ENCODE measurements around the gene ZG16B.
A peak's percentile ranks its signal among the peaks of the same experiment; 100 is the strongest.

Gene ZG16B

GRCh38 chr16:2860826-2861567 is 30.9 kb downstream of the ZG16B start:
- H3K14ac ChIP-seq (ENCODE audit: low read length): no peak overlapping the region
- no CpG with 5 or more reads among the region's 8 CpGs for WGBS, 2 donors (ENCODE audit: extremely low coverage in 2 of 2, insufficient read length in 2 of 2, insufficient replicate concordance in 1 of 2)
- H3K4me2 ChIP-seq (ENCODE audit: insufficient read depth, low read length, poor library complexity, severe bottlenecking): no peak overlapping the region
- H2BK15ac ChIP-seq (ENCODE audit: low read length): no peak overlapping the region
- no peak overlapping the region for H3K18ac ChIP-seq (ENCODE audit: low read length)
- no peaks in the 10 kb centered on the region for H3K4me1 ChIP-seq (ENCODE audit: control insufficient read depth in 2 of 2, insufficient read depth in 1 of 2, low read depth in 1 of 2, low read length in 2 of 2)
- H3K23ac ChIP-seq (ENCODE audit: low read depth, low read length, poor library complexity): no peak overlapping the region
- H3K79me1 ChIP-seq (ENCODE audit: low read depth, low read length): no peaks in the 10 kb centered on the region
- no peak overlapping the region for H2AFZ ChIP-seq (ENCODE audit: low read length)
- no peak overlapping the region for H2BK12ac ChIP-seq (ENCODE audit: low read length)
- no peak for DNase-seq (ENCODE audit: low spot score)
- H3K4me3 ChIP-seq (ENCODE audit: low read length in 2 of 2): no peak overlapping the region
- H3K9me3 ChIP-seq (replicated peaks in 1 of 2; ENCODE audit: control insufficient read depth in 2 of 2, insufficient read depth in 1 of 2, low read depth in 1 of 2, low read length in 2 of 2): no peaks in the 10 kb centered on the region
- H3K27me3 ChIP-seq (ENCODE audit: control insufficient read depth in 3 of 3, insufficient read depth in 3 of 3, low read depth in 1 of 3, low read length in 3 of 3): peaks cover 16 to 43% (median 40%) of the 10 kb centered on the region in 3 experiments
- no peak overlapping the region for H4K91ac ChIP-seq (ENCODE audit: low read depth, low read length, poor library complexity)
- no peak overlapping the region for H3K4ac ChIP-seq (ENCODE audit: low read length)
- H2BK120ac ChIP-seq (ENCODE audit: low read depth, low read length): no peak overlapping the region
- no peak overlapping the region for H2BK5ac ChIP-seq (ENCODE audit: low read length)
- no peak overlapping the region for H4K8ac ChIP-seq (ENCODE audit: low read depth, low read length)
- H2AK5ac ChIP-seq (ENCODE audit: low read depth, low read length): no peak overlapping the region
- H3K36me3 ChIP-seq (replicated peaks in 1 of 2; ENCODE audit: control insufficient read depth in 2 of 2, insufficient read depth in 2 of 2, low read length in 2 of 2): no peaks in the 10 kb centered on the region
- no peak overlapping the region for H3K27ac ChIP-seq (replicated peaks; ENCODE audit: low read length)
- no peak overlapping the region for H3K9ac ChIP-seq (ENCODE audit: low read depth, low read length, poor library complexity)

- DNase-seq (ENCODE audit: low spot score): no peak
- H3K36me3 ChIP-seq (replicated peaks in 1 of 2; ENCODE audit: control insufficient read depth in 2 of 2, insufficient read depth in 2 of 2, low read length in 2 of 2): no peaks in the 10 kb centered on the region
- H2BK120ac ChIP-seq (ENCODE audit: low read depth, low read length): no peak overlapping the region
- H4K8ac ChIP-seq (ENCODE audit: low read depth, low read length): no peak overlapping the region
- H3K9me3 ChIP-seq (replicated peaks in 1 of 2; ENCODE audit: control insufficient read depth in 2 of 2, insufficient read depth in 1 of 2, low read depth in 1 of 2, low read length in 2 of 2): peaks cover 0 to 2% of the 10 kb centered on the region in 2 donors
- H3K27ac ChIP-seq (replicated peaks; ENCODE audit: low read length): no peak overlapping the region
- no peak overlapping the region for H3K14ac ChIP-seq (ENCODE audit: low read length)
- H4K91ac ChIP-seq (ENCODE audit: low read depth, low read length, poor library complexity): no peak overlapping the region
- H3K79me1 ChIP-seq (ENCODE audit: low read depth, low read length): no peaks in the 10 kb centered on the region
- H2AK5ac ChIP-seq (ENCODE audit: low read depth, low read length): peak overlapping the region; percentile 28
- H3K18ac ChIP-seq (ENCODE audit: low read length): no peak overlapping the region
- H3K4ac ChIP-seq (ENCODE audit: low read length): no peak overlapping the region
- H3K4me1 ChIP-seq (ENCODE audit: control insufficient read depth in 2 of 2, insufficient read depth in 1 of 2, low read depth in 1 of 2, low read length in 2 of 2): peaks cover 0 to 3% of the 10 kb centered on the region in 2 donors
- H2AFZ ChIP-seq (ENCODE audit: low read length): no peak overlapping the region
- no peak overlapping the region for H2BK15ac ChIP-seq (ENCODE audit: low read length)
- H2BK12ac ChIP-seq (ENCODE audit: low read length): no peak overlapping the region
- H3K27me3 ChIP-seq (ENCODE audit: control insufficient read depth in 3 of 3, insufficient read depth in 3 of 3, low read depth in 1 of 3, low read length in 3 of 3): peaks cover 3 to 21% (median 15%) of the 10 kb centered on the region in 3 experiments
- no peak overlapping the region for H2BK5ac ChIP-seq (ENCODE audit: low read length)
- no peak overlapping the region for H3K4me2 ChIP-seq (ENCODE audit: insufficient read depth, low read length, poor library complexity, severe bottlenecking)
- no peak overlapping the region for H3K9ac ChIP-seq (ENCODE audit: low read depth, low read length, poor library complexity)
- H3K23ac ChIP-seq (ENCODE audit: low read depth, low read length, poor library complexity): no peak overlapping the region
- H3K4me3 ChIP-seq (ENCODE audit: low read length in 2 of 2): no peak overlapping the region
- no CpG with 5 or more reads among the region's 4 CpGs for WGBS, 2 donors (ENCODE audit: extremely low coverage in 2 of 2, insufficient read length in 2 of 2, insufficient replicate concordance in 1 of 2)
Measured at GRCh38 chr16:2865651-2866050, 35.5 kb downstream of the ZG16B start.

- no peak for DNase-seq (ENCODE audit: low spot score)
- no peaks in the 10 kb centered on the region for H3K36me3 ChIP-seq (replicated peaks in 1 of 2; ENCODE audit: control insufficient read depth in 2 of 2, insufficient read depth in 2 of 2, low read length in 2 of 2)
- no peak overlapping the region for H2AFZ ChIP-seq (ENCODE audit: low read length)
- H3K79me1 ChIP-seq (ENCODE audit: low read depth, low read length): no peaks in the 10 kb centered on the region
- H3K4me1 ChIP-seq (ENCODE audit: control insufficient read depth in 2 of 2, insufficient read depth in 1 of 2, low read depth in 1 of 2, low read length in 2 of 2): peaks cover 0 to 3% of the 10 kb centered on the region in 2 donors
- no peak overlapping the region for H2BK12ac ChIP-seq (ENCODE audit: low read length)
- H3K9me3 ChIP-seq (replicated peaks in 1 of 2; ENCODE audit: control insufficient read depth in 2 of 2, insufficient read depth in 1 of 2, low read depth in 1 of 2, low read length in 2 of 2): peaks cover 0 to 2% of the 10 kb centered on the region in 2 donors
- H3K9ac ChIP-seq (ENCODE audit: low read depth, low read length, poor library complexity): no peak overlapping the region
- H3K4ac ChIP-seq (ENCODE audit: low read length): no peak overlapping the region
- H4K91ac ChIP-seq (ENCODE audit: low read depth, low read length, poor library complexity): no peak overlapping the region
- no peak overlapping the region for H3K18ac ChIP-seq (ENCODE audit: low read length)
- H3K4me2 ChIP-seq (ENCODE audit: insufficient read depth, low read length, poor library complexity, severe bottlenecking): no peak overlapping the region
- no peak overlapping the region for H2BK5ac ChIP-seq (ENCODE audit: low read length)
- H3K4me3 ChIP-seq (ENCODE audit: low read length in 2 of 2): no peak overlapping the region
- H3K14ac ChIP-seq (ENCODE audit: low read length): no peak overlapping the region
- H4K8ac ChIP-seq (ENCODE audit: low read depth, low read length): no peak overlapping the region
- no peak overlapping the region for H2BK15ac ChIP-seq (ENCODE audit: low read length)
- peaks cover 3 to 21% (median 21%) of the 10 kb centered on the region in 3 experiments for H3K27me3 ChIP-seq (ENCODE audit: control insufficient read depth in 3 of 3, insufficient read depth in 3 of 3, low read depth in 1 of 3, low read length in 3 of 3)
- no CpG with 5 or more reads among the region's 4 CpGs for WGBS, 2 donors (ENCODE audit: extremely low coverage in 2 of 2, insufficient read length in 2 of 2, insufficient replicate concordance in 1 of 2)
- no peak overlapping the region for H2BK120ac ChIP-seq (ENCODE audit: low read depth, low read length)
- no peak overlapping the region for H2AK5ac ChIP-seq (ENCODE audit: low read depth, low read length)
- H3K27ac ChIP-seq (replicated peaks; ENCODE audit: low read length): no peak overlapping the region
- H3K23ac ChIP-seq (ENCODE audit: low read depth, low read length, poor library complexity): no peak overlapping the region
Measured at GRCh38 chr16:2866431-2866830, 36.3 kb downstream of the ZG16B start.

- no peak overlapping the region for H4K91ac ChIP-seq (ENCODE audit: low read depth, low read length, poor library complexity)
- no peak overlapping the region for H2BK120ac ChIP-seq (ENCODE audit: low read depth, low read length)
- peak overlapping the region; percentile 85 for H3K4me2 ChIP-seq (ENCODE audit: insufficient read depth, low read length, poor library complexity, severe bottlenecking)
- no peaks in the 10 kb centered on the region for H3K36me3 ChIP-seq (replicated peaks in 1 of 2; ENCODE audit: control insufficient read depth in 2 of 2, insufficient read depth in 2 of 2, low read length in 2 of 2)
- DNase-seq (ENCODE audit: low spot score): no peak
- no peak overlapping the region for H3K14ac ChIP-seq (ENCODE audit: low read length)
- H2AFZ ChIP-seq (ENCODE audit: low read length): peak overlapping the region; percentile 98
- no peak overlapping the region for H2AK5ac ChIP-seq (ENCODE audit: low read depth, low read length)
- peak overlapping the region; percentile 72 for H4K8ac ChIP-seq (ENCODE audit: low read depth, low read length)
- peak overlapping the region; percentile 69 for H2BK15ac ChIP-seq (ENCODE audit: low read length)
- H3K27ac ChIP-seq (replicated peaks; ENCODE audit: low read length): no peak overlapping the region
- no CpG with 5 or more reads among the region's 8 CpGs for WGBS, 2 donors (ENCODE audit: extremely low coverage in 2 of 2, insufficient read length in 2 of 2, insufficient replicate concordance in 1 of 2)
- H3K9me3 ChIP-seq (replicated peaks in 1 of 2; ENCODE audit: control insufficient read depth in 2 of 2, insufficient read depth in 1 of 2, low read depth in 1 of 2, low read length in 2 of 2): peaks cover 0 to 2% of the 10 kb centered on the region in 2 donors
- peak overlapping the region; percentile 59 to 80 for H3K4me3 ChIP-seq (ENCODE audit: low read length in 2 of 2)
- H3K9ac ChIP-seq (ENCODE audit: low read depth, low read length, poor library complexity): peak overlapping the region; percentile 32
- no peak overlapping the region for H3K4ac ChIP-seq (ENCODE audit: low read length)
- H3K4me1 ChIP-seq (ENCODE audit: control insufficient read depth in 2 of 2, insufficient read depth in 1 of 2, low read depth in 1 of 2, low read length in 2 of 2): peaks cover 0 to 3% of the 10 kb centered on the region in 2 donors
- H3K79me1 ChIP-seq (ENCODE audit: low read depth, low read length): no peaks in the 10 kb centered on the region
- H3K27me3 ChIP-seq (ENCODE audit: control insufficient read depth in 3 of 3, insufficient read depth in 3 of 3, low read depth in 1 of 3, low read length in 3 of 3): peaks cover 3 to 27% (median 23%) of the 10 kb centered on the region in 3 experiments
- H3K23ac ChIP-seq (ENCODE audit: low read depth, low read length, poor library complexity): no peak overlapping the region
- no peak overlapping the region for H2BK12ac ChIP-seq (ENCODE audit: low read length)
- no peak overlapping the region for H2BK5ac ChIP-seq (ENCODE audit: low read length)
- no peak overlapping the region for H3K18ac ChIP-seq (ENCODE audit: low read length)
Measured at GRCh38 chr16:2867661-2867986, 37.5 kb downstream of the ZG16B start.
